Measurements from ENCODE around the gene CCDC157.

GRCh38 chr22:30337461-30337778 lies 19.4 kb upstream of the CCDC157 start:
- TF ChIP-seq TOE1 (IDR thresholded peaks at IDR 0.05; ENCODE audit: borderline replicate concordance) (no peak), TOE1 (CRISPR knock-in tag; IDR thresholded peaks at IDR 0.05; ENCODE audit: borderline replicate concordance, low read depth) (no peak), POLR2AphosphoS5 (IDR thresholded peaks at IDR 0.05; ENCODE audit: control insufficient read depth, insufficient read depth, low read depth, low read length) (no peak), HINFP (tag; conservative IDR thresholded peaks at IDR 0.05; ENCODE audit: low read depth) (no peak), FOXA3 (CRISPR knock-in tag; conservative IDR thresholded peaks at IDR 0.05 in 1 of 2, IDR thresholded peaks at IDR 0.05 in 1 of 2) (no peak), L3MBTL2 (IDR thresholded peaks at IDR 0.05) (no peak), PREB (CRISPR knock-in tag; IDR thresholded peaks at IDR 0.05) (no peak), MAX (CRISPR knock-in tag; IDR thresholded peaks at IDR 0.05) (no peak), ZBTB34 (CRISPR knock-in tag; IDR thresholded peaks at IDR 0.05) (no peak), ZNF274 (IDR thresholded peaks at IDR 0.05; ENCODE audit: borderline replicate concordance, low read depth, low read length) (no peak), ELF2 (CRISPR knock-in tag; IDR thresholded peaks at IDR 0.05) (no peak), SMC3 (conservative IDR thresholded peaks at IDR 0.05; ENCODE audit: insufficient read depth, low read depth, low read length) (no peak), NR4A1 (CRISPR knock-in tag; IDR thresholded peaks at IDR 0.05) (no peak), NR4A1 (tag; IDR thresholded peaks at IDR 0.05) (no peak), ZNF24 (IDR thresholded peaks at IDR 0.05) (no peak), TAF15 (IDR thresholded peaks at IDR 0.05; ENCODE audit: low read depth, low read length) (no peak)
